ENCODE results near the gene MYH15. TPM values are rescaled to one million over a fixed set of nuclear protein-coding genes. Genes with fewer than 3 reads are reported as not detected.
A peak's percentile ranks its signal among the peaks of the same experiment; 100 is the strongest.

The MYH15 gene
- total and polyA plus RNA-seq, 2 of the 4 experiments (the other 2 are of a cell fraction): 0.10 to 0.36 TPM

- ATAC-seq (ENCODE audit: low read depth): no peak
- TF ChIP-seq CTCF (conservative IDR thresholded peaks at IDR 0.05; ENCODE audit: low read depth, low read length) (no peak), RFX5 (IDR thresholded peaks at IDR 0.05; ENCODE audit: low read depth, low read length) (no peak), POLR2A (IDR thresholded peaks at IDR 0.05; ENCODE audit: low read depth, low read length) (no peak), MAFK (IDR thresholded peaks at IDR 0.05; ENCODE audit: low read depth, low read length) (no peak), ELK1 (IDR thresholded peaks at IDR 0.05; ENCODE audit: borderline replicate concordance, low read depth, low read length) (no peak), MAZ (IDR thresholded peaks at IDR 0.05; ENCODE audit: borderline replicate concordance, low read depth, low read length) (no peak), NFE2L2 (IDR thresholded peaks at IDR 0.05; ENCODE audit: low read depth, low read length) (no peak), BHLHE40 (IDR thresholded peaks at IDR 0.05; ENCODE audit: low read depth, low read length) (no peak)
- TF ChIP-seq, protein P1, sequence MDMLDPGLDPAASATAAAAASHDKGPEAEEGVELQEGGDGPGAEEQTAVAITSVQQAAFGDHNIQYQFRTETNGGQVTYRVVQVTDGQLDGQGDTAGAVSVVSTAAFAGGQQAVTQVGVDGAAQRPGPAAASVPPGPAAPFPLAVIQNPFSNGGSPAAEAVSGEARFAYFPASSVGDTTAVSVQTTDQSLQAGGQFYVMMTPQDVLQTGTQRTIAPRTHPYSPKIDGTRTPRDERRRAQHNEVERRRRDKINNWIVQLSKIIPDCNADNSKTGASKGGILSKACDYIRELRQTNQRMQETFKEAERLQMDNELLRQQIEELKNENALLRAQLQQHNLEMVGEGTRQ (IDR thresholded peaks at IDR 0.05; ENCODE audit: low read depth, low read length): no peak
- Histone ChIP-seq H3K9ac (ENCODE audit: low read depth, low read length) (no peak overlapping the region), H2AFZ (replicated peaks; ENCODE audit: low read length, poor library complexity) (no peak overlapping the region), H4K91ac (ENCODE audit: insufficient read depth, low read depth, low read length) (no peak overlapping the region), H2AK9ac (replicated peaks; ENCODE audit: low read depth, low read length, poor library complexity) (no peak overlapping the region), H3K36me3 (ENCODE audit: control insufficient read depth, insufficient read depth, low read length) (no peaks in the 10 kb centered on the region), H3K14ac (replicated peaks; ENCODE audit: low read depth, low read length) (no peak overlapping the region), H3K4me1 (ENCODE audit: control insufficient read depth, insufficient read depth, low read length) (no peaks in the 10 kb centered on the region), H3K9me3 (ENCODE audit: control insufficient read depth, insufficient read depth, low read length) (no peaks in the 10 kb centered on the region), H3K4me3 (ENCODE audit: insufficient read depth, low read depth, low read length) (no peak overlapping the region), H2BK5ac (ENCODE audit: low read depth, low read length, poor library complexity, severe bottlenecking) (no peak overlapping the region), H3K23ac (ENCODE audit: low read depth, low read length) (no peak overlapping the region), H3K56ac (ENCODE audit: extremely low read depth, insufficient read depth, low read length) (no peak overlapping the region), H2BK120ac (ENCODE audit: low read depth, low read length) (no peak overlapping the region), H3K9me1 (ENCODE audit: insufficient read depth, low read length) (no peaks in the 10 kb centered on the region), H2AK5ac (ENCODE audit: low read depth, low read length) (no peak overlapping the region), H4K8ac (ENCODE audit: low read depth in 2 of 2, low read length in 2 of 2) (no peak overlapping the region), H3K79me1 (ENCODE audit: low read depth in 1 of 2, low read length in 2 of 2) (no peaks in the 10 kb centered on the region), H2BK15ac (ENCODE audit: low read depth, low read length) (no peak overlapping the region), H3K4ac (ENCODE audit: low read depth, low read length) (no peak overlapping the region), H3K27me3 (ENCODE audit: control insufficient read depth, insufficient read depth, low read length) (no peaks in the 10 kb centered on the region; the same call in 1 of the 2 replicates), H4K5ac (ENCODE audit: low read depth, low read length) (no peak overlapping the region), H2BK20ac (ENCODE audit: low read depth, low read length) (no peak overlapping the region), H3K27ac (ENCODE audit: insufficient read depth, low read length) (no peak overlapping the region), H3K18ac (ENCODE audit: low read depth, low read length) (no peak overlapping the region), H4K20me1 (ENCODE audit: insufficient read depth, low read length) (no peaks in the 10 kb centered on the region), H3K4me2 (ENCODE audit: low read depth, low read length) (no peak overlapping the region)
- CTCF ChIA-PET: no interaction called here
- intact Hi-C loops (cut with micrococcal nuclease) (no loop called here), in situ Hi-C loops (cut with MboI; ENCODE audit: low sequenced_read_pairs) (no loop called here), dilution Hi-C loops (cut with HindIII; ENCODE audit: low sequenced_read_pairs, unreplicated experiment) (no loop called here)
- POLR2A ChIA-PET (ENCODE audit: unreplicated experiment): no interaction called here
- no CpG with 5 or more reads among the region's 1 CpG for WGBS, 2 experiments (ENCODE audit: extremely low coverage in 2 of 2, insufficient read length in 1 of 2)
- peak; percentile 21 for DNase-seq
- no TSS peak for BruUV-seq (replicated peaks)
Observed at GRCh38 chr3:108334701-108335100, 175.7 kb downstream of the MYH15 start.

Measured in IMR-90 (cell line).